Adrenal gland (tissue), 5 donors: ENCODE data around the gene XPC.

Source experiments
- POLR2A ChIP-seq, 2 donors: fragments of 450-650 bp; IDR thresholded peaks; one replicate each; pipeline ENCODE4 v1.6.1; 2017; ENCODE audit warnings: antibody characterized with exemption in 2 of 2, mild to moderate bottlenecking in 2 of 2, moderate library complexity in 1 of 2
- TF ChIP-seq, protein P1 (sequence below), 6 experiments: fragments of 450-650 bp in 4 of 6; fragments of 200-600 bp in 2 of 6; sonication (generic) in 1 of 6; IDR thresholded peaks; 1 replicate in 5 of 6; 2 replicates in 1 of 6; pipeline versions ENCODE4 v1.5.1 to v1.8.0; 2016 to 2021; ENCODE audit warnings: antibody characterized with exemption in 6 of 6, mild to moderate bottlenecking in 2 of 6, moderate library complexity in 1 of 6
- donor health status: DM: no; HTN: no; CAD: no.

DNA sequence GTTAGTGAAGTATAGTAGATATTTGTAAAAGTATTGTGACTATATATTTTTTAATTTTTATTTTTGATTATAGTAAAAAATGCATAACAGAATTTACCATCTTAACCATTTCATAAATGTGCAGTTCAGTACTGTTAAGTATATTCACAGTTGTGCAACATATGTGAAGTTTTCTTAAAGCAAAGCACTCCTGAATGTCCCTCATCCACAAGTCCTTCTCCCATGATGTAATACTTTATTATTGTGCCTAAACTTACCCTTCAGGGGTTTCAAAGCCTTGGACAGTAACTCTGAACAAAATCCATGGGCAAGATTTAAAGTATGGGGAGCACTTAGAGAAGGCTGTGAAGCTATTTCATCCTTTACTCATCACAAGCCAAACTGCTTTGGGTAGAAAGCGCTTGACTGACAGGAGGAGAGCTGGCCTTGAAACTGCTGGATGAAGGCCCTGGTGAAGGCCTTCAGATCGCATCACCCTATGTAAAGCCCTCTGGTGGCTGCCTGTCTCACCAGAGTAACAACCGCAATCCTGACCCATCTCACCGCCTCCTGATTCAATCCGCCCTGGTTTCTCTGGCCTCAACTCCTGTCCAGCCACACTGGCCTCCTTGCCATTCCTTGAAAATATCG, 28.3 kb upstream of the XPC start:
- TF ChIP-seq, protein P1, sequence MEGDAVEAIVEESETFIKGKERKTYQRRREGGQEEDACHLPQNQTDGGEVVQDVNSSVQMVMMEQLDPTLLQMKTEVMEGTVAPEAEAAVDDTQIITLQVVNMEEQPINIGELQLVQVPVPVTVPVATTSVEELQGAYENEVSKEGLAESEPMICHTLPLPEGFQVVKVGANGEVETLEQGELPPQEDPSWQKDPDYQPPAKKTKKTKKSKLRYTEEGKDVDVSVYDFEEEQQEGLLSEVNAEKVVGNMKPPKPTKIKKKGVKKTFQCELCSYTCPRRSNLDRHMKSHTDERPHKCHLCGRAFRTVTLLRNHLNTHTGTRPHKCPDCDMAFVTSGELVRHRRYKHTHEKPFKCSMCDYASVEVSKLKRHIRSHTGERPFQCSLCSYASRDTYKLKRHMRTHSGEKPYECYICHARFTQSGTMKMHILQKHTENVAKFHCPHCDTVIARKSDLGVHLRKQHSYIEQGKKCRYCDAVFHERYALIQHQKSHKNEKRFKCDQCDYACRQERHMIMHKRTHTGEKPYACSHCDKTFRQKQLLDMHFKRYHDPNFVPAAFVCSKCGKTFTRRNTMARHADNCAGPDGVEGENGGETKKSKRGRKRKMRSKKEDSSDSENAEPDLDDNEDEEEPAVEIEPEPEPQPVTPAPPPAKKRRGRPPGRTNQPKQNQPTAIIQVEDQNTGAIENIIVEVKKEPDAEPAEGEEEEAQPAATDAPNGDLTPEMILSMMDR (IDR thresholded peaks at IDR 0.05), result no peak
- TF ChIP-seq POLR2A (IDR thresholded peaks at IDR 0.05), result no peak
